HK-2 (cell line): ENCODE measurements around the gene DUSP1.

Experiments
- DNase-seq: peaks from one replicate; pipeline ENCODE4 v3.0.0-alpha.2; 2018; ENCODE audit not compliant: unreplicated experiment

DUSP1 gene

DNA sequence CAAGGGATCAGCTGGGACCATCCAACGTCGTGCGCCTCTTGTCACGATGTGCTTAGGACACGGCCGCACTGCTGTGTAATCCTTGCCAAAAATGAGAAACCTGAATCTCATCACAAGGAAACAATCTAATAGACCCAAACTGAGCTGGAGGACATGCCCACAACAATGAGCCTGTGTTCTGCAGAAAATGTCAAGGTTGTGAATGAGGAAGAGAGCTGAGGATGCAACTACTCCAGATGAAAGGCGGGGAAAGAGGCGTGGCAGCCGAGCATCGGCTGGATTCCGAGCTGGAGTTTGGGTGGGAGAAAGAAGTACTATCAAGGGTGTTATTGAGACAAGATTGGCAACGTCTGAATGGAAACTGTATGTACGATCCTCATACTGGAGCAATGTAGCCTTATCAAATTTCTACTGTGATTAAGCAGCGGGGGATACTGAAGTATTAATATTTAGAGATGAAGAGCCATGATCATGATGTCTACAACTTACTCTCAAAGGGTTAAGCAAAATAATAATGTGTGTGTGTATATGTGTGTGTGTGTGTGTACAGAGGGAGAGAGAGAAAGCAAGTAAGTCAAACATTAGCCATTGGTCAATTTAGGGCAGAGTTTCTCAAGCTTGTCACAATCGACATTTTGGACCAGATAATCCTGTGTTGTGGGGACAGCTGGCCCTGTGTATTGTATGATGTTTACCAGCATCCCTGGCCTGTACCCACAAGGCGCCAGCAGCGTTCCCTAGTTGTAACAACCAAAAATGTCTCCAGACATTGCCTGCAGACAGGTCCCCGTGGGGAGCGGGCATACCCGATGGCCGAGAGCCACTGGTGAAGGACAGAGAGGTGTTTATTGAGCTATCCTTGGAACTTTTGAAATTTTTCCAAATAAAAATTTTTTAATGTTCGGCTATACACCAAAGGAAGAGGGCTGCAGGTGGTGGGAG lies 46.5 kb downstream of the DUSP1 start:
- DNase-seq: no peak

DNA sequence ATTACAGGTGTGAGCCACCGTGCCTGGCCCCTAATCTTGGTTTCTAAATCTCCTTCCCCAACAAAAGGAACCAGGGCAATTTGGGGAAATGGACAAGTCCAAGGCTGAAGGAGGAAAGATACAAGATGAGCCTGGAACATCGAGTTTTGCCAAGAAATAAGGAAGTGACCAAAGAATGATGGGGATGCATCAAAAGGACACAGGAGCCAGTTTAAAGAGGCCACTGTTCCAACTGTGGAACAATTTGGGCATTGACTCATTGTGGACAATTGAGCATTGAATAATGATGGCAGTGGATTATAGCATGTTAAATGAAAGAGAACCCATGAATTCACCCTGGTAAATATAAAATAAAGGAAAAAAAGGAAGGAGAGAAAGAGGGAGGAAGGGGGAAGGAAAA lies 47.5 kb downstream of the DUSP1 start:
- DNase-seq: no peak

DNA sequence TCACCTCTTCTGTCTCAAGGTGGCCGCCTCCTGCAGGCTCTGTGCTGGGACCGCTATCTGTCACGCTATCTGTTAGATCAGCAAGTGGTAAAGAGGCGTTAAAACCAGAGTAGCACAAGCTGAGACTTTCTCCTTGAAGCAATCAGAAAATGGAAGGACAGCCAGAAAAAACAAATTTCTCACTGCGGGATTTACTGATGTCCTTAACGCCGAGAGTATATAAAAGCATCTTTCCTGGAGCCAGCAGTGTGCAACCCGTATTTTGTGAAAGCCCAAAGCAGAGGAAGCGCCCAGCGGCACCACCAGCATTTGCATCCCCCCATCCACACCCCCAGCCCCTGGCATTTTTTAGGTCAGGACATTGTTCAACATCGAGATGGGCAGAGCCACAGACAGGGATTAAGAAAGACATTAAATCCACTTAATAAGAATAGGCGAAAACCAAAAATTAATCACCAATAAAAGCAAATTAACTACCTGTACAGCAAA lies 48.6 kb downstream of the DUSP1 start:
- no peak for DNase-seq

DNA sequence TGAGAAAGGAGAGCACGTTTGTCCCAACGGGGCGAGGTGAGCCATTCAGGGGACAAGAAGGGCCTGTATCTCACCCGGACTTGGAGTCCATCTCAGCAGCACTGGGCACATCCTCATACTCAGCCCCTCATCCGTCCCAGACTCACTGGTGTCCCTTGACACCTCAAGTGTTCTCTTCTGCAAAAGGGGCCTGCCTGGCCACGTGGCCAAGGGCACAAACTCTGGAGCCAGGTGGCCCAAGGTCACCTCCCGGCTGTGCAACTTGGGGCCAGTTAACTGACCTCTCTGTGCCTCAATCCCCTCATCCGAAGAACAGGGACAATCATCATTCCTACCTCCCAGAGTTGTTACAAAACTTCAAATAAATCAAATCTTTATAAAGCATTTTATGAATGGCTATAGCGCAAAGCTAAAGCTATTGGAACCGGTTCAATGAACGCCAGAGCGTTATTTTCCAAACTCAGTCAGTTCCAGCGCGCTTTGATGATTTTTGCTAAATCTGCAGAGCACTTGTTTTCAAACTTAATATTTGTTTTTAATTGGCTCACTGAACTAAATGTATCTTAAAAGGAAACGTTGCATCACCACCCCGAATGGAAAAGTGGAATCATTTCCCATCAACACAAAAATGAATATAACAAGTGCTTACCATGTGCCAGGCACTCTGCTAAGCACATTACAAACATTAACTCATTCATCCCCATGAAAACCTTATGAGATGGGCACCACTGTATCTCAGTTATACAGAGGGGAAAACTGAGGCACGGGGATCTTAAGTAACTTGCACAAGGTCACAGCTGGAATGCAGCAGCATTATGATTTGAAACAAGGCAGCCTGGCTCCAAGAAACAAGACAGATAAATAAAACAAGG lies 49.3 kb downstream of the DUSP1 start:
- no peak for DNase-seq

DNA sequence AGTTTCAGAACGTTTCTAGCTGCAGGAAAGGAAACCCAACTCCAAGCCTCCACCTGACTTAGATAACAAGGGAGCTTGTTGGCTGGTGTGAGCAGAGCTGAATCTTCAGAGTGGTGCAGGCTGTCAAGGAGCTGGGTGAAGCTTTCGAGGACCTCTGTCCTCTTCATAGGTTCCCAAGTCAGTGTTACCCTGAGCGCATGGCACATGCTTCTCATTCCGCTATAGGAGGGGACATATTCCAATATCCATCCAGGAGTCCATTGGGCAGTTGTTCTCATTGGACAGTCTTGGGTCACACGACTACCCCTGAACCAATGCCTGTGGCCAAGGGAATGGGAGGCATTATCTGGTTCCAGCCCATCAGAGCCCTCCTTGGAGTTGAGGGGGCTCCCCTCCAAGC lies 50.3 kb downstream of the DUSP1 start:
- DNase-seq: no peak

DNA sequence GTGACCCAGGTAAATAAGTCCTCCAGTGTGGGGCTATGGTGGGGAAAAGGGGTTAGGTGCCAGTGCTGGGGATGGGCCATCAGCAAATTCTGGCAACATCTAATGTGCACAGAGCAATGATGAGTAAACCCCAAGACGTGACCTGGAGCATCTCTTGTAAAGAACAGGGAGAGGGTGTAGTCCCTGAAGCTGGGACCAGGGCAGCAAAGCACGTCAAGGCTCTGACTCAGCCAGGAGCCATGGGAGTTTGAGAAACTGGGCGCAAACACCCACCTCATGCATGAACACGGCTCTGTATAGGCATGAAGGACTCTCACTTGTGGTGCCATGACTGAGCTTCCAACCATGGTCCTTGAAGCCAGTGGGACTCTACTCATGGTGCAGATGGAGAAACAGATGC lies 51.8 kb downstream of the DUSP1 start:
- no peak for DNase-seq

DNA sequence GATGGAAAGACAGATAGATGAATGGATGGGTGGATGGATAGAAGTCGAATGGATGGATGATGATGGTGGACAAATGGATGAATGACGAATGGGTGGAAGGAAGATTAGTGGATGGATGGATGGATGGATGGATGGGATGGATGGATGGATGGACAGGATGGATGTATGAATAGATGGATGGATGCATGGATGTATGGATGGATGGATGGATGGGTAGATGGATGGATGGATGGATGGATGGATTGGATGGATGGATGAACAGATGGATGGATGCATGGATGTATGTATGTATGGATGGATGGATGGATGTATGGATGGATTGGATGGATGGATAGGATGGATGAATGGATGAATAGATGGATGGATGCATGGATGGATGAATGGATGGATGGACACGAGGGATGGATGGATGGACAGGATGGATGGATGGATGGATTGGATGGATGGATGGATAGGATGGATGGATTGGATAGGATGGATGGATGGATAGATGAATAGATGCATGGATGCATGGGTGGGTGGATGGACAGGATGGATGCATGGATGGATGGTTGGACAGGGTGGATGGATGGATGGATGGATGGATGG lies 52.4 kb downstream of the DUSP1 start:
- DNase-seq: no peak
